Tracheal epithelial cell (primary cell): ENCODE data around the gene OR5J2. TPM values are rescaled to one million over a fixed set of nuclear protein-coding genes. Genes with fewer than 3 reads are reported as not detected.

Experiments used
- total RNA-seq: library from RNA; depleted of rRNA; stranded (reverse); fragments of >200 nt; gene quantifications from 2 replicates; pipeline ENCODE4 v1.2.1, GENCODE V29; 2014

Gene OR5J2
- total RNA-seq: not detected in 2 replicates

DNA sequence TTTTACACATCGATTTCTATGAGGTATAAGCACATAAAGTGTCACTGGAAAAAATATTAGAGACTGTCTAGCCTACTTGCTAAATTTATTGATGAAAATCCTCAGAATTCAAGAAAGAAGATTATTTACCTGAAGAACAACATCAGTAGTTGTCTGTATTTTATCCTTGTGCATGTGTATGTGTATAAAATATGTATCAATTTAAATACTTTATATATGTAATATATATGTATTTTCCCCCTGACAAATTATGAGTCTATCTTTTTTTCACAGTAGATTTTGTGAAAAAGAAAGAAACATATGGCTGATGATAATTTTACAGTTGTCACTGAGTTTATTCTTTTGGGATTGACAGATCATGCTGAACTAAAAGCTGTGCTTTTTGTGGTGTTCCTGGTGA lies at the start of gene OR5J2:
OR5J2 (plus strand) TSS at position 301 of the 400 bp plus-strand sequence; CDS start at position 301, 0 bp downstream.

DNA sequence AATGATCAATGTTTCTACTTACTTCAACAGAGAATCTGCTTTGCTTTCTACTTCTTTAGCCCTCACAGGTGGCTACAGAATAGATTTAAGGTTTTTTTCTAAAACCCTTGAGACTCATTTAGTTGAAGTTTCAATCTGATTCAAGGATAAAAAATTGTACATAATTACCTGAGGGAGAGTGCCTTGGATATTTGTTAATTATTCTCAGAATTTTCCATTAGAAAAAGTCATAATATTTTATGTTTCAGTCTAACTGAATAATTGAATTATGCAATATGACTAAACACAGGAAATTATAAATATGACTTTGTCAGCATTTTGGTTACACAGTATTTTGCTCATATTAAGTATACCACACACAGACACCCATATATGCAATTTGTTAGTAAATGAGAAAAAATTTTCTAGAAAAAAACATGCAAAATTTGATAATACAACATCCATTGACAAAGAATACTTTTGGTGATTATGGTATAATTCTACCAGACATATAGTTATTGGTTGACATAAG lies 36.2 kb upstream of the OR5J2 start, which contains the start of gene OR8J3:
OR8J3 (minus strand) TSS at position 51 of the 511 bp plus-strand sequence. CDS start 2,483 bp downstream, outside the sequence.

DNA sequence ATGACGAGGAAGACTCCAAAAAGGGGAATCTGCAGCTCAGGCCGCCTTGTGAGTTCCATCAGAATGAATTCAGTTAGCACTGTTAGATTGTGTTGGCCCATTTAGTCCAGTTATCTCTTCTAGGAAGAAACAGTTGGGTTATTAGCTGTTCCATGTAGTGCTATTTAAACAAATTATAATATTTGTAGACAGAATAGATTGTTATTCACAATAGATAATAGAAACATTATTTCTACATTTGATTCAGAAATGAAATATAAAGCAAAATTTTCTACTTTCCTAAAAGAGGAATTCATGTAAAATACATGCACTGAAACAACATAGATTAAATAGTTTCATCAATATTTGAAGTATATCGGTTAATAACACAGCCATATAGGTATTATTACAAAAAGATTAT lies 16.2 kb upstream of the OR5J2 start, which contains the start of gene OR8K5:
OR8K5 (minus strand) TSS at position 101 of the 400 bp plus-strand sequence; CDS start at position 101, 0 bp downstream.

Other genes starting within 250 kb of the OR5J2 start
- not detected in 2 replicates for gene OR5I1, start 240.2 kb upstream of the OR5J2 start, total RNA-seq
- not detected in 2 replicates for gene OR10AG1, start 206.7 kb upstream of the OR5J2 start, total RNA-seq
- not detected in 2 replicates for gene OR5F1, start 182.0 kb upstream of the OR5J2 start, total RNA-seq
- under 0.01 TPM in 1 of 2 replicates, not detected in the other for gene OR5AS1, start 149.0 kb upstream of the OR5J2 start, total RNA-seq
- not detected in 2 replicates for gene OR8I2, start 83.3 kb upstream of the OR5J2 start, total RNA-seq
- not detected in 2 replicates for gene OR8H2, start 72.9 kb upstream of the OR5J2 start, total RNA-seq
- gene OR8H3, start 54.2 kb upstream of the OR5J2 start, total RNA-seq: not detected in 2 replicates
- under 0.01 TPM in 1 of 2 replicates, not detected in the other for gene OR8J3, start 36.4 kb upstream of the OR5J2 start, total RNA-seq
- not detected in 2 replicates for gene OR8K5, start 16.3 kb upstream of the OR5J2 start, total RNA-seq
- not detected in 2 replicates for gene OR5T2, start 57.6 kb downstream of the OR5J2 start, total RNA-seq
- gene OR5T3, start 75.6 kb downstream of the OR5J2 start, total RNA-seq: not detected in 2 replicates
- gene OR5T1, start 97.5 kb downstream of the OR5J2 start, total RNA-seq: not detected in 2 replicates
- not detected in 2 replicates for gene OR8H1, start 115.6 kb downstream of the OR5J2 start, total RNA-seq
- gene OR8K3, start 138.5 kb downstream of the OR5J2 start, total RNA-seq: not detected in 2 replicates
- not detected in 2 replicates for gene OR8K1, start 169.4 kb downstream of the OR5J2 start, total RNA-seq
- not detected in 2 replicates for gene OR8J1, start 177.7 kb downstream of the OR5J2 start, total RNA-seq
- not detected in 2 replicates for gene OR8U1, start 199.0 kb downstream of the OR5J2 start, total RNA-seq
- not detected in 2 replicates for gene OR5AL1, start 236.1 kb downstream of the OR5J2 start, total RNA-seq